Stimulated activated CD8-positive, alpha-beta memory T cell treated with anti-CD3 and anti-CD28 coated beads, Interleukin-4, amount 100 ng/mL, for 48 hours (primary cell): ENCODE results near the gene CLEC1A.
"Not testable (repeated sequence)": the region's sequence is repeated elsewhere in the genome, so short reads cannot be mapped to it uniquely, and the experiment has no call there.

Experiments used
- DNase-seq: peaks from one replicate; pipeline ENCODE4 v3.0.0-alpha.2; 2020

The CLEC1A gene

GRCh38 chr12:10042167-10042566, 56.6 kb downstream of the CLEC1A start:
- no peak for DNase-seq

- no peak for DNase-seq
These were observed 64.8 kb downstream of the CLEC1A start for GRCh38 chr12:10033783-10034545.

DNA sequence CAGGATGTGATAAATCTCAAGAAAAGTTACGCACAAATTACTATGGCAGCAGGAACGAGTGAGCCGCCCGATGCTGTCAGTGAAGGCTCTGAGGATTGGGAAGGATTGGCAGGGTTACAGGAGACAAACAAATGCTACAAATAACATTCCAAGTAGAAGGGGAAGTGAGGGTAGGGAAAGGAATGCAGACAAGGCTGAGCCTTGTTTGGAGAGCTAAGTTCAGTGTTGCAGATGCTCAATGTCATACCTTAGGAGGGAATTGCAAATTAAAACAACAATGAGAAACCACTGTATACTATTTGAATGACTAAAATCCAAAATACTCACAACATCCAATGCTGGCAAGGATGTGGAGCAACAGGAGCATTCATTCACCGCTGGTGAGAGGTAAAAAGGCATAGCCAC, 67.0 kb downstream of the CLEC1A start:
- no peak for DNase-seq

GRCh38 chr12:10031321-10031720, 67.5 kb downstream of the CLEC1A start:
- no peak for DNase-seq

- DNase-seq, result no peak
These were observed 68.3 kb downstream of the CLEC1A start, which contains the start of gene CLEC9A for GRCh38 chr12:10030446-10030845. Gene CLEC9A, plus strand, starts transcription at chr12:10030682. Its CDS starts 22,006 bp downstream, at chr12:10052688.

DNA sequence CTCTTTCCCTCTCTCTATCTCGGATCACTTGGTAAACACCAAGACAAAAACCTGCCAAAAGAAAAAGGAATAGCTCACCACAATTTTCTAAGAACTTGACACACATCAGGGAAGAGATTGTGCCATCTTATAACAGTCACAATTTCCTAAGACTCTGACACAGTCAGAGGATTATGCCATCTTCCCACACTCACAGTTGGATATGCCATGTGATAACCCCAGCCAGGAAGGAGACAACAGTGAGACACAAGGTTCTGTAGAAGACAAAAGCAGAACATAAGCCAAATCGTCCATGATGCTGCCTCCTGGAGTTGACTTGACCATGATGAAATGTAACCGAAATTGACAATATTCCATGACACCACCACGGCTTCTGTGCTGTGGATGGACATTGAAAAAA, 71.1 kb downstream of the CLEC1A start:
- DNase-seq, result no peak

GRCh38 chr12:10027311-10027710, 71.5 kb downstream of the CLEC1A start:
- no peak for DNase-seq

DNA sequence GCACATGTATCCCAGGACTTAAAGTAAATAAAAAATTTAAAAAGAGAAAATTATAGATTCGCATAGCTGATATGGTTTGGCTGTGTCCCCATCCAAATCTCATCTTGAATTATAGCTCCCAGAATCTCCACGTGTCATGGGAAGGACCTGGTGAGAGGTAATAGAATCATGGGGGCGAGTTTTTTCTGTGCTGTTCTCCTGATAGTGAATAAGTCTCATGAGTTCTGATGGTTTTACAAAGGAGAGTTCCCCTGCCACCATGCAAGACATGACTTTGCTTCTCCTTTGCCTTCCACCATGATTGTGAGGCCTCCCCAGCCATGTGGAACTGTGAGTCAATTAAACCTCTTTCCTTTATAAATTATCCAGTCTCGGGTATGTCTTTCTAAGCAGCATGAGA, 72.1 kb downstream of the CLEC1A start:
- not testable (repeated sequence) for DNase-seq

- DNase-seq, result no peak
These were observed 73.5 kb downstream of the CLEC1A start for GRCh38 chr12:10025236-10025635.

DNA sequence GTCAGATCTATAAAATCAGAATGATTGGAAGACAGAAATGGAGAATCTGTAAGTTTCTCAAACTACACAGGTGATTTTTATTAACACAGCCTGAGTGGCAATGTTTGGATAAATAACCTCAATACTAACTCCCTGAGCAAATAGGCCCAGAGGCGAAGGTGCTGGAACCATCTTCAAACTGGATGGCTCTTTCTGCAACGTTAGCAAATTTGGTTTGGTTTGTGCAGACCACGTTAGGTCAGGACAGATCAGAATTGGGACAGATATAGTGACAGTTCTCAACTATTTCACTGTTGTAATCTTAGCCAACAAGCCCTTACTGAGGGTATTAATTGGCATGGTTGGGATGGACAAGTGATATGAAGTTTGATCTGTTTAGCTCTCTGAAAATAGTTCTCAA, 77.4 kb downstream of the CLEC1A start:
- DNase-seq, result no peak
